ENCODE data around the gene FBXL16. TPM values are rescaled to one million over a fixed set of nuclear protein-coding genes. Genes with fewer than 3 reads are reported as not detected.
A peak's percentile ranks its signal among the peaks of the same experiment; 100 is the strongest.

The FBXL16 gene
- total and polyA plus RNA-seq, 9 of the 15 experiments (the other 6 are each of a cell fraction or from before 2014, with no cell fraction given) = 0.21 to 8.2 (median 1.7) TPM

GRCh38 chr16:694863-695354 is 10.7 kb downstream of the FBXL16 start:
- Histone ChIP-seq H3K4me3 (peak overlapping the region; percentile 45), H3K79me2 (ENCODE audit: control insufficient read depth, insufficient read depth, low read length) (peaks cover 5% of the 10 kb centered on the region; the same call in 2 of the 3 replicates), H3K4me2 (ENCODE audit: insufficient read depth, low read length) (peak overlapping the region; percentile 80), H4K20me1 (replicated peaks; ENCODE audit: control insufficient read depth, insufficient read depth, low read length) (peaks cover 1% of the 10 kb centered on the region; the same call in 1 of the 2 replicates), H3K27ac (ENCODE audit: extremely low read depth, low read depth, low read length) (no peak overlapping the region; the same call in 2 of the 3 replicates), H3K9me3 (replicated peaks; ENCODE audit: control insufficient read depth, insufficient read depth, low read depth, low read length) (no peaks in the 10 kb centered on the region), H3K27me3 (ENCODE audit: control insufficient read depth in 2 of 2, insufficient read depth in 2 of 2, low read length in 2 of 2) (peaks cover 7 to 16% of the 10 kb centered on the region in 2 experiments; a peak in 4 of 5 replicates), H2AFZ (ENCODE audit: low read depth, low read length) (peak overlapping the region; percentile 77), H3K4me1 (replicated peaks in 1 of 2; ENCODE audit: control insufficient read depth in 2 of 2, insufficient read depth in 2 of 2, low read length in 2 of 2) (peaks cover 7 to 61% of the 10 kb centered on the region in 2 experiments), H3K9ac (ENCODE audit: insufficient read depth in 1 of 2, low read depth in 2 of 2, low read length in 2 of 2) (peak overlapping the region; percentile 14 to 81; a peak in 3 of 4 replicates), H3K9me1 (ENCODE audit: control insufficient read depth, insufficient read depth, low read length) (no peaks in the 10 kb centered on the region), H3K36me3 (ENCODE audit: control insufficient read depth, insufficient read depth, low read length) (no peaks in the 10 kb centered on the region)
- POLR2A ChIA-PET = interaction anchor here (0.6 to 1.6 kb wide), 8 partner anchors 8 to 296 kb away, joined by 3 to 9 read pairs (median 4); partner anchors contain the start of genes GNG13 and METRN
- intact Hi-C loops (cut with micrococcal nuclease) (no loop called here), in situ Hi-C loops (cut with MboI) (no loop called here)
- CTCF ChIA-PET (ENCODE audit: low intra/inter-chr PET ratio) = interaction anchor here (1.0 kb wide), 1 partner anchor 90 kb away, joined by 4 read pairs; no protein-coding TSS in a partner anchor
- no TSS peak for BruUV-seq (replicated peaks)
- FAIRE-seq (no peak), ATAC-seq (no peak), DNase-seq (ENCODE audit: extremely low read depth in 1 of 4, low spot score in 3 of 4) (peak in 2 of 4 experiments; percentile 89 to 90)
- WGBS (ENCODE audit: insufficient coverage, low coverage, missing lambda C conversion rate) = 5% methylated on average over 13 of the region's 37 CpGs
- TF ChIP-seq DIDO1 (tag; IDR thresholded peaks at IDR 0.05; ENCODE audit: low read depth) (no peak), RBBP5 (IDR thresholded peaks at IDR 0.05; ENCODE audit: borderline replicate concordance, insufficient read depth, low read length, poor library complexity, severe bottlenecking) (peak; percentile 13), SP2 (IDR thresholded peaks at IDR 0.05; ENCODE audit: extremely low read depth, low read depth, low read length, poor library complexity, severe bottlenecking) (no peak), GABPA (tag; conservative IDR thresholded peaks at IDR 0.05; ENCODE audit: low read depth) (peak; percentile 68), TGIF2 (CRISPR knock-in tag; IDR thresholded peaks at IDR 0.05) (no peak), MEF2D (tag; conservative IDR thresholded peaks at IDR 0.05; ENCODE audit: low read depth) (no peak), NCOA4 (IDR thresholded peaks at IDR 0.05; ENCODE audit: partially characterized antibody) (no peak), USF1 (CRISPR knock-in tag; IDR thresholded peaks at IDR 0.05) (no peak), HDAC2 (IDR thresholded peaks at IDR 0.05) (no peak), ETV6 (IDR thresholded peaks at IDR 0.05; ENCODE audit: borderline replicate concordance in 1 of 2, low read depth in 2 of 2, low read length in 1 of 2) (no peak), ETV6 (CRISPR knock-in tag; IDR thresholded peaks at IDR 0.05; ENCODE audit: borderline replicate concordance) (no peak), PCBP1 (IDR thresholded peaks at IDR 0.05; ENCODE audit: low read depth, low read length, poor library complexity, severe bottlenecking) (peak; percentile 8), PTTG1 (tag; IDR thresholded peaks at IDR 0.05; ENCODE audit: low read depth) (no peak)

All from K562 (cell line).